Adrenal gland (tissue), 5 donors: ENCODE results near the gene SIX5.

Experiments used
- CTCF ChIP-seq, 6 experiments: fragments of 450-650 bp in 4 of 6; fragments of 200-600 bp in 2 of 6; sonication (generic) in 1 of 6; IDR thresholded peaks; 1 replicate in 5 of 6; 2 replicates in 1 of 6; pipeline versions ENCODE4 v1.5.1 to v1.8.0; 2016 to 2021; ENCODE audit warnings: antibody characterized with exemption in 6 of 6, mild to moderate bottlenecking in 2 of 6, moderate library complexity in 1 of 6
- POLR2A ChIP-seq, 2 donors: fragments of 450-650 bp; IDR thresholded peaks; one replicate each; pipeline ENCODE4 v1.6.1; 2017; ENCODE audit warnings: antibody characterized with exemption in 2 of 2, mild to moderate bottlenecking in 2 of 2, moderate library complexity in 1 of 2
- donor health status: DM: no; HTN: no; CAD: no.

DNA sequence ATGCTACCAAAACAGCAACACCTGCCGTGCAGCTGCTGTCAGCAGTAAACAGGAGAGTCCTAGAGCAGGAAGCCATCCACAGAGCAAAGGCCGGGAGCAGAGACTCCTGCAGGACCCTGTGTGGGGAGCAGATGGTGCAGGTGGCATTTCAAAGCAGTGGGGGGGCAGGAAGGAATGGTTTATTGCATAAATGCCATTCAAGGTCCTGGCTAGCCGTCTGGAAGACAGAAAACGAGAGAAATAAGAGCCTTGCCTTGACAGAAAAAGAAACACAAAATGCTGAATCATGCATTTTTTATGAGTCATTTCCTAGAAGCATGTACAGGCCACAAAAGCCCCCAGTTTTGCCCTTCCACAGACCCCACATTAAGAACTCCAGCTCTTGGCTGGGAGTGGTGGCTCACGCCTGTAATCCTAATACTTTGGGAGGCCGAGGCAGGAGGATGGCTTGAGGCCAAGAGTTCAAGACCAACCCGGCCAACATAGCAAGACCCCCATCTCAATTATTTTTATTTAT lies 40.6 kb upstream of the SIX5 start:
- TF ChIP-seq CTCF (IDR thresholded peaks at IDR 0.05) (no peak), POLR2A (IDR thresholded peaks at IDR 0.05) (no peak)
